Neural progenitor cell (in vitro differentiated cells): ENCODE results near the gene UBE2Q1. TPM values are rescaled to one million over a fixed set of nuclear protein-coding genes. Genes with fewer than 3 reads are reported as not detected.

Source experiments
- DNase-seq: peaks from one replicate; pipeline ENCODE4 v3.0.0-alpha.2; 2016; ENCODE audit warnings: low spot score
- H2AFZ ChIP-seq: fragments of 200-600 bp; sonication (generic); replicated peaks from 2 replicates; pipeline ENCODE4 v1.6.1; 2016; ENCODE audit warnings: antibody characterized with exemption
- H3F3A ChIP-seq: fragments of 200-600 bp; sonication (generic); 2 replicates; pipeline ENCODE4 v1.6.1; 2016; ENCODE audit warnings: antibody characterized with exemption, low read depth
- H3K27ac ChIP-seq: fragments of 200-600 bp; sonication (generic); 2 replicates; pipeline ENCODE4 v1.5.1; 2016; ENCODE audit warnings: mild to moderate bottlenecking
- H3K27me3 ChIP-seq: fragments of 200-600 bp; sonication (generic); 2 replicates; pipeline ENCODE4 v1.6.1; 2016; ENCODE audit warnings: mild to moderate bottlenecking, moderate library complexity
- H3K36me3 ChIP-seq: fragments of 200-600 bp; sonication (generic); 2 replicates; pipeline ENCODE4 v1.5.1; 2016
- H3K4me1 ChIP-seq: fragments of 200-600 bp; sonication (generic); 2 replicates; pipeline ENCODE4 v1.6.1; 2016; ENCODE audit warnings: mixed run types
- H3K4me2 ChIP-seq: fragments of 200-600 bp; sonication (generic); 2 replicates; pipeline ENCODE4 v1.6.1; 2016
- H3K4me3 ChIP-seq: fragments of 200-600 bp; sonication (generic); 2 replicates; pipeline ENCODE4 v1.5.1; 2016
- H3K79me2 ChIP-seq: fragments of 200-600 bp; sonication (generic); 2 replicates; pipeline ENCODE4 v1.6.1; 2016; ENCODE audit warnings: low read depth
- H3K9ac ChIP-seq: fragments of 200-600 bp; sonication (generic); 2 replicates; pipeline ENCODE4 v1.6.1; 2016
- H3K9me3 ChIP-seq: fragments of 200-600 bp; sonication (generic); 2 replicates; pipeline ENCODE4 v1.5.1; 2016; ENCODE audit warnings: low read depth
- H4K20me1 ChIP-seq: fragments of 200-600 bp; sonication (generic); 2 replicates; pipeline ENCODE4 v1.6.1; 2016; ENCODE audit warnings: low read depth
- H3K27ac Mint-ChIP-seq: 3 replicates; pipeline ENCODE4 v1.8.0; 2021; ENCODE audit warnings: mixed read lengths
- H3K27me3 Mint-ChIP-seq: 2 replicates; pipeline ENCODE4 v1.8.0; 2022; ENCODE audit warnings: low read depth, mild to moderate bottlenecking, inconsistent platforms, moderate library complexity, mixed read lengths; ENCODE audit not compliant: insufficient read depth
- H3K36me3 Mint-ChIP-seq: 3 replicates; pipeline ENCODE4 v1.8.0; 2021; ENCODE audit warnings: mixed read lengths
- H3K4me1 Mint-ChIP-seq: 3 replicates; pipeline ENCODE4 v1.8.0; 2021; ENCODE audit warnings: mixed read lengths
- H3K4me3 Mint-ChIP-seq: 3 replicates; pipeline ENCODE4 v1.8.0; 2021; ENCODE audit warnings: mild to moderate bottlenecking, moderate library complexity, mixed read lengths
- H3K9me3 Mint-ChIP-seq: 3 replicates; pipeline ENCODE4 v1.8.0; 2020; ENCODE audit warnings: mixed read lengths
- EZH2 ChIP-seq: fragments of 200-600 bp; sonication (generic); IDR thresholded peaks from 2 replicates; pipeline ENCODE4 v1.6.1; 2017; ENCODE audit warnings: antibody characterized with exemption, mild to moderate bottlenecking, moderate library complexity
- EZH2phosphoT487 ChIP-seq: fragments of 200-600 bp; sonication (generic); IDR thresholded peaks from 2 replicates; pipeline ENCODE4 v1.6.1; 2017; ENCODE audit warnings: antibody characterized with exemption
- total RNA-seq: library from RNA; depleted of rRNA; stranded (reverse); fragments of >200 nt; gene quantifications from 2 replicates; pipeline ENCODE4 v1.2.3, GENCODE V29; 2015; ENCODE audit warnings: low replicate concordance
- TF ChIP-seq, protein P1 (sequence below): fragments of 200-600 bp; sonication (generic); IDR thresholded peaks from 2 replicates; pipeline ENCODE4 v1.5.1; 2017; ENCODE audit warnings: antibody characterized with exemption, mild to moderate bottlenecking

UBE2Q1 gene
- total RNA-seq, 1 donor from 2014 or later: 96.2 TPM

DNA sequence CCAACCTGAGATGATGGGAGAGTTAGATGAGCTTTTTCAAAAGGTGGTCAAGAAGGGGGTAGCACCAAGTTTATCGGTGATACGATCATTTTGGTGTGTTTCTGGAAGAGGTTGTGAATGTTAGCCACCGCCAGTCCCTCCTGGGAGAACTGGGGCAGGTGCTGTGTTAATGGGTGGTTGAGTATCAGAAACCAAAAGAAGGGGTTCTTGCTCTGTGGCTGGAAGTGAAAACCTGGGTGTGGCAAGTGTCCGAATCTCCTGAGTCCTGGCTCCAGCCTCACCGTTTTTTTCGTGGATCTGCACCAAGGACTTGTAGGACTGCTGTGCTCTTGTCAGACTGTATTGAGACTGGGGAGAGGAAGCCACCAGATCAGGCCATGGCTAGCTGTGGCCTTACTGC is 7.8 kb downstream of the UBE2Q1 start:
- peaks cover 29% of the 10 kb centered on the region for H4K20me1 ChIP-seq
- no peaks in the 10 kb centered on the region for H3K9me3 Mint-ChIP-seq

DNA sequence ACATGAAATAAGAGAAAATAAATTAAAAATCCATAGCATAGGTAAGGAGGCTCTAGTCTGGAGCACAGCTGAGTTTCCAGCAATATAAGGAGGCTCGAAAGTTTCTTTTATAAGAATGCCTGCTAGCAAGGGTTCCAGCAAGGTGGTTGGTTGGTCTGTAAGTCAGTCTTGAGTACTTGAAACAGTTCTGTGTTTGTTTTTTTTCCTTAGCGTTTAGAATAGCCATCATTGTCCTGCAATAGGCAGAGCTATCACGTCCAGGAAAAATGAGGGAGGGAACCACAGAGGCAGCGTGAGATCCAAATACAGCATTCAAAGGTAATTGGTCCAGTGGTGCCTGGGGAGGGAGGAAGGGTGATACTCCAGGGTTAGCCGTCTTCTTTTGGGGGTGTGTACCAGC is 8.4 kb downstream of the UBE2Q1 start:
- Histone ChIP-seq H3K4me1 (no peaks in the 10 kb centered on the region), H3K9me3 (no peaks in the 10 kb centered on the region), H4K20me1 (peaks cover 23% of the 10 kb centered on the region), H2AFZ (no peak overlapping the region), H3K4me2 (no peak overlapping the region), H3K4me3 (no peak overlapping the region), H3K27me3 (no peaks in the 10 kb centered on the region), H3K9ac (no peak overlapping the region), H3K27ac (no peak overlapping the region), H3K79me2 (peaks cover 2% of the 10 kb centered on the region), H3F3A (peaks cover 14% of the 10 kb centered on the region), H3K36me3 (peaks cover 13% of the 10 kb centered on the region)
- Mint-ChIP-seq H3K36me3 (peaks cover 28% of the 10 kb centered on the region), H3K27me3 (peaks cover 2% of the 10 kb centered on the region), H3K4me1 (no peaks in the 10 kb centered on the region), H3K27ac (no peak overlapping the region), H3K4me3 (no peak overlapping the region), H3K9me3 (no peaks in the 10 kb centered on the region)
- DNase-seq: no peak
- TF ChIP-seq EZH2: no peak
- TF ChIP-seq, protein P1, sequence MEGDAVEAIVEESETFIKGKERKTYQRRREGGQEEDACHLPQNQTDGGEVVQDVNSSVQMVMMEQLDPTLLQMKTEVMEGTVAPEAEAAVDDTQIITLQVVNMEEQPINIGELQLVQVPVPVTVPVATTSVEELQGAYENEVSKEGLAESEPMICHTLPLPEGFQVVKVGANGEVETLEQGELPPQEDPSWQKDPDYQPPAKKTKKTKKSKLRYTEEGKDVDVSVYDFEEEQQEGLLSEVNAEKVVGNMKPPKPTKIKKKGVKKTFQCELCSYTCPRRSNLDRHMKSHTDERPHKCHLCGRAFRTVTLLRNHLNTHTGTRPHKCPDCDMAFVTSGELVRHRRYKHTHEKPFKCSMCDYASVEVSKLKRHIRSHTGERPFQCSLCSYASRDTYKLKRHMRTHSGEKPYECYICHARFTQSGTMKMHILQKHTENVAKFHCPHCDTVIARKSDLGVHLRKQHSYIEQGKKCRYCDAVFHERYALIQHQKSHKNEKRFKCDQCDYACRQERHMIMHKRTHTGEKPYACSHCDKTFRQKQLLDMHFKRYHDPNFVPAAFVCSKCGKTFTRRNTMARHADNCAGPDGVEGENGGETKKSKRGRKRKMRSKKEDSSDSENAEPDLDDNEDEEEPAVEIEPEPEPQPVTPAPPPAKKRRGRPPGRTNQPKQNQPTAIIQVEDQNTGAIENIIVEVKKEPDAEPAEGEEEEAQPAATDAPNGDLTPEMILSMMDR: no peak
- no peak for TF ChIP-seq EZH2phosphoT487

More for the DNA sequence above, 7.8 kb downstream of the UBE2Q1 start:
- no peak for DNase-seq
- Histone ChIP-seq H3K79me2 (peaks cover 8% of the 10 kb centered on the region), H3F3A (peaks cover 14% of the 10 kb centered on the region), H3K4me2 (no peak overlapping the region), H3K27me3 (no peaks in the 10 kb centered on the region), H3K9me3 (no peaks in the 10 kb centered on the region), H3K4me3 (no peak overlapping the region), H3K27ac (no peak overlapping the region), H3K4me1 (no peaks in the 10 kb centered on the region), H2AFZ (no peak overlapping the region), H3K36me3 (peaks cover 16% of the 10 kb centered on the region), H3K9ac (no peak overlapping the region)
- TF ChIP-seq, protein P1: no peak
- TF ChIP-seq EZH2 (no peak), EZH2phosphoT487 (no peak)
- Mint-ChIP-seq H3K27ac (no peak overlapping the region), H3K4me3 (no peak overlapping the region), H3K36me3 (peaks cover 34% of the 10 kb centered on the region), H3K4me1 (peaks cover 1% of the 10 kb centered on the region), H3K27me3 (peaks cover 2% of the 10 kb centered on the region)

DNA sequence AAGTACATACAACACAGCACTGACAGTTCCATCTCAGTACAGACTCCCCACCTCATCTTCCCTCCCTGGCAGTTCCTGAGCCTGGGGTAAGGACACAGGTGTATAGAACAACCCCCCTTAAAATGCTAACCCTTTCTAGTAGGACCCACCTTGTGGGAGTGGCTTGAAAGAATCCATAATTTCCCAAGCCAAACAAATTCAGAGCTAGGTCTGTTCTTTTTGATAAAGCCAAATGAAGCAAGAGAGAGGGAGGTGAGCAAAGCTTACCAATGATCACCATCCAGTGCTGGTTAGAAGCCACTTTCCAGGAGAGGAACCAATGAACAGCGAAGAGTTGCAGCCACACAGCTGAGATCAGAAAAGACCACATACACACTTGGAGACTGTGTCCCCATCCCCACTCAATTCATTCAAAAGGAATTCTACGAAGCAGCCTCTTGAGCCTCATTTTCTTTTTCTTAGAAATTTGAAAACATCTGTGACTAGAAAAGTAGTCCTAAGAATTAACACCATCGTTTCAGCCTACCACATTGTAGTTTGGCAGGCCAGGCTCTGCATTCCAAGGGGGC is 9.2 kb downstream of the UBE2Q1 start:
- Histone ChIP-seq H3K27ac (no peak overlapping the region), H4K20me1 (peaks cover 21% of the 10 kb centered on the region), H3K9me3 (no peaks in the 10 kb centered on the region), H3K27me3 (no peaks in the 10 kb centered on the region), H3K4me1 (no peaks in the 10 kb centered on the region), H3F3A (peaks cover 14% of the 10 kb centered on the region), H3K4me3 (no peak overlapping the region), H2AFZ (no peak overlapping the region), H3K9ac (no peak overlapping the region), H3K36me3 (peaks cover 6% of the 10 kb centered on the region), H3K4me2 (no peak overlapping the region), H3K79me2 (no peaks in the 10 kb centered on the region)
- Mint-ChIP-seq H3K4me3 (no peak overlapping the region), H3K27me3 (peaks cover 2% of the 10 kb centered on the region), H3K9me3 (no peaks in the 10 kb centered on the region), H3K27ac (no peak overlapping the region), H3K4me1 (no peaks in the 10 kb centered on the region), H3K36me3 (peaks cover 21% of the 10 kb centered on the region)
- TF ChIP-seq EZH2phosphoT487 (no peak), EZH2 (no peak)
- TF ChIP-seq, protein P1: no peak
- DNase-seq: no peak
